ENCODE data around the gene ARHGAP31. TPM values are rescaled to one million over a fixed set of nuclear protein-coding genes. Genes with fewer than 3 reads are reported as not detected.
"Not testable (repeated sequence)": the region's sequence is repeated elsewhere in the genome, so short reads cannot be mapped to it uniquely, and the experiment has no call there.

Gene ARHGAP31
- total RNA-seq, 4 donors from 2014 or later: 40.5 to 46.5 (median 44.4) TPM

DNA sequence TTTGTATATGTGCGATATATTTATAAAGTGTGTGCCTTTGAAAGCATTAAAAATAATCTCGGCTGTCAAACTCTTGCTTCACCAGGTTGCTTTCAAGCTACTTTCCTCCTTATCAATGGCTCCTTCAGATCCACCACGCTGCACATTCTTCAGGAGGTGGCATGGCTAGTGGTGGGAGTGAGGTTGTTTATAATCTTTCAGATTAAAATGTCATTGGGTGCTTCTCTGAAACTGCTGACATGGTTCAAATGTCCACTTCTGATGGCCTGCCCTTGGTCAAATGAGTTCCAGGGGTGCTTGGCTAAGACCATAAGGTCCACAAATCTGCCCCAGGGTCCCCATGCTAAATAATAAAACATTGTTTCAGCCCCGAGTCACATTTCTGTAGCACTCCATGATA lies 36.7 kb downstream of the ARHGAP31 start:
- Histone ChIP-seq H3K27ac (peak overlapping the region; percentile 65 to 96 (median 78)), H3K36me3 (no peaks in the 10 kb centered on the region), H3K27me3 (no peaks in the 10 kb centered on the region), H3K4me3 (no peak overlapping the region), H3K4me1 (peaks cover 0 to 82% (median 27%) of the 10 kb centered on the region in 4 donors), H3K9me3 (no peaks in the 10 kb centered on the region)
- no peak for DNase-seq (ENCODE audit: low spot score in 2 of 2)
- TF ChIP-seq CTCF (IDR thresholded peaks at IDR 0.05) (no peak), EP300 (IDR thresholded peaks at IDR 0.05) (no peak)
- WGBS, 2 donors: 56 to 61% methylated on average over 4 of the region's 4 CpGs

DNA sequence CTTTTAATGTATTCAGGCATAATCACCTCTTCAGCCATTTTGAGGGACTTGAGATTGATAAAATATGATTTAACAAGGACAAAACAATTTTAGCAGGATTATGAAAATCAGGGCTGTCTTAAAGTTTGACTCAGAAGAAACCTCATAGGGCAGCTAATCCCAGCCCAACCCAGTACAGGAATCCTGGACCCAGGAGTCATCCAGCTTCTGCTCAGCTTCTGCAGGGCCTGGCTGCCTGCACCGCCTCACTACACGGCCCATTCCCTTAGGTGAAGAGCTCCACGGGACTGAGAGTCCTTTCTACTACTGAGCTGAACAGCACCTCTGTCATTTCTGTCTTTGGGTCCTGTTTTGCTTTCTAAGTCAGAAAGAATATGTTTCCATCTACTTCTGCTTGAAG lies 37.5 kb downstream of the ARHGAP31 start:
- H3K27ac ChIP-seq: peak overlapping the region; percentile 4 to 96 (median 54)
- peaks cover 0 to 74% (median 27%) of the 10 kb centered on the region in 4 donors for H3K4me1 ChIP-seq

DNA sequence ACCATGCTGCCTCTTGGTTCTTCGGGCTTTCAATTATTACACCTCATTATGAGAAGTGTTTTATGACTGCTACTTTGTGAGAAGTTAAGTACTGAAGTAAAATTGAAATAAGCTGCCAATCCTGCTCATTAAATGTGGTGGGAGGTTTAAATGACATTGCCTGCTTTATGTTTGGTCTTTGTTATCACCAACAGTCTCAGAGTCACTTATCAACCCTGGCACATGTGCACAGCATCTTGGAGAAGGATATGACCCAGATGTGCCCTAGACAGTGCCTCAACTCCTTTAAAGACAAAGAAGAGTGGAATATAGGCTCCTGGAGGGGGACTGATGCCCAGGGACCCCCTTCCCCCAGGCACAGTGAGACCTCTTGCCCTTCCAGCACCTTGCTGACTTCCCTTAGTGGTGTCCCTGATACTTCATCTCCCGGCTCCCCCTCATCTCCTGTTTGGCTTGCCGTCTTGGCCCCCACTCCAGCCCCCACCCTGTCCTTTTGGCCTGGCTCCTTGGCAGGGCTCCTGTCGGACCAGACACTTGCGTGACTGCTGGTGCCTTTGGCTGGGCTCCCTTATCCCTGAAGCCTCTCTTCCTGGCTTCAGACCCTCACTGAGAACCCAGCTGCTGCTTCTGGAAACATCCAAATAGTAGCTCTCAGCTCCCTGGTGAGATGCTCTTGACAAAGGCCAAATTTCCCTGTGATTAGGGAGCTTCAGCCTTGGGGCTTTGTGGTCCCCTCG lies 39.8 kb downstream of the ARHGAP31 start:
- TF ChIP-seq CTCF (IDR thresholded peaks at IDR 0.05) (no peak), POLR2A (IDR thresholded peaks at IDR 0.05) (no peak), EP300 (IDR thresholded peaks at IDR 0.05) (no peak)
- peaks cover 0 to 4% (median 0%) of the 10 kb centered on the region in 4 donors for H3K9me3 ChIP-seq
- no peak for DNase-seq (ENCODE audit: low spot score in 2 of 2)
- H3K27ac ChIP-seq: peak overlapping the region; percentile 11 to 96 (median 53)
- H3K36me3 ChIP-seq: peaks cover 0 to 7% (median 2%) of the 10 kb centered on the region in 3 donors
- H3K27me3 ChIP-seq: no peaks in the 10 kb centered on the region
- H3K4me1 ChIP-seq: peaks cover 0 to 62% (median 15%) of the 10 kb centered on the region in 4 donors
- no peak overlapping the region for H3K4me3 ChIP-seq
- WGBS, 2 donors: 45 to 51% methylated on average over 6 of the region's 6 CpGs

More for the DNA sequence above, 37.5 kb downstream of the ARHGAP31 start:
- no peak for DNase-seq (ENCODE audit: low spot score in 2 of 2)
- Histone ChIP-seq H3K27me3 (no peaks in the 10 kb centered on the region), H3K4me3 (no peak overlapping the region), H3K9me3 (no peaks in the 10 kb centered on the region), H3K36me3 (no peaks in the 10 kb centered on the region)
- WGBS, 2 donors: 39 to 53% methylated on average over 3 of the region's 3 CpGs
- TF ChIP-seq EP300 (IDR thresholded peaks at IDR 0.05): no peak
- TF ChIP-seq CTCF (IDR thresholded peaks at IDR 0.05): no peak

DNA sequence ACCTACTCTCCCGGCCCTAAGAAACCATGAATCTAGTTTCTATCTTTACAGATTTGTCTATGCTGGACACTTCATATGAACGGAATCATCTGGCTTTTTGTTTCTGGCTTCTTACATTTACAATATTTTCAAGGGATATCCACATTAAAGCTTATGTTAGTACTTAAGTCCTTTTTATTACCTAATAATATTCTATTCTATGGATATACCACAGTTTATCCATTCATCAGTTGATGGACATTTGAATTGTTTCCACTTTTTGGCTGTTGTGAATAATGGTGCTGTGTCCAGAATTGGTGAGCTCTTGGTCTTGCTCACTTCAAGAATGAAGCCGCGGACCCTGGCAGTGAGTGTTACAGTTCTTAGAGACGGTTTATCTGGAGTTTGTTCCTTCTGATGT lies 42.6 kb downstream of the ARHGAP31 start:
- H3K27me3 ChIP-seq: no peaks in the 10 kb centered on the region
- 98 to 99% methylated on average over 5 of the region's 5 CpGs for WGBS, 2 donors
- DNase-seq (ENCODE audit: low spot score in 2 of 2): no peak
- TF ChIP-seq CTCF (IDR thresholded peaks at IDR 0.05) (no peak), EP300 (IDR thresholded peaks at IDR 0.05) (no peak), POLR2A (IDR thresholded peaks at IDR 0.05) (no peak)
- peaks cover 0 to 7% (median 2%) of the 10 kb centered on the region in 3 donors for H3K36me3 ChIP-seq
- peaks cover 0 to 60% (median 9%) of the 10 kb centered on the region in 4 donors for H3K4me1 ChIP-seq
- H3K9me3 ChIP-seq: peaks cover 0 to 4% (median 0%) of the 10 kb centered on the region in 4 donors
- no peak overlapping the region for H3K27ac ChIP-seq
- no peak overlapping the region for H3K4me3 ChIP-seq

DNA sequence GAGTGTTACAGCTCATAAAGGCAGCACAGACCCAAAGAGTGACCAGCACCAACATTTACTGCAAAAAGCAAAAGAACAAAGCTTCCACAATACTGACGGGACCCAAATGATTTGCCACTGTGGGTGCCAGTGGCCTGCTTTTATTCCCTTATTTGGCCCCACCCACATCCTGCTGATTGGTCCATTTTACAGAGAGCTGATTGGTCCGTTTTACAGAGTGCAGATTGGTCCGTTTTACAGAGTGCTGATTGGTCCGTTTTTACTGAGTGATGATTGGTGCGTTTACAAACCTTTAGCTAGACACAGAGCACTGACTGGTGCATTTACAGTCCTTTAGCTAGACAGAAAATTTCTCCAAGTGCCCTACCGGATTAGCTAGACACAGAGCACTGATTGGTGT lies 43.2 kb downstream of the ARHGAP31 start:
- not testable (repeated sequence) for H3K9me3 ChIP-seq; DNase-seq (ENCODE audit: low spot score in 2 of 2); H3K36me3 ChIP-seq; H3K27ac ChIP-seq; H3K27me3 ChIP-seq; H3K4me3 ChIP-seq
- H3K4me1 ChIP-seq: peaks cover 0 to 58% (median 8%) of the 10 kb centered on the region in 4 donors
- WGBS, 2 donors: 98% methylated on average over 6 of the region's 6 CpGs

Measured in tibial nerve (tissue), 4 donors.